ENCODE measurements around the gene C21orf58.

GRCh38 chr21:46362946-46363345 lies 39.3 kb upstream of the C21orf58 start:
- TF ChIP-seq CTCF (IDR thresholded peaks at IDR 0.05; ENCODE audit: borderline replicate concordance, extremely low read depth, low read length, poor library complexity, severe bottlenecking) (no peak), EZH2 (IDR thresholded peaks at IDR 0.05; ENCODE audit: borderline replicate concordance, low read depth, low read length, severe bottlenecking) (no peak)
